ENCODE results near the gene NOPCHAP1.

- TF ChIP-seq CTCF (conservative IDR thresholded peaks at IDR 0.05; ENCODE audit: low read depth, low read length): no peak
- no peak for TF ChIP-seq EZH2 (IDR thresholded peaks at IDR 0.05; ENCODE audit: low read length, unreplicated experiment)
These were observed 31.9 kb downstream of the NOPCHAP1 start for GRCh38 chr12:105018012-105018411.

Measured in PC-3 (cell line).